Stimulated activated CD8-positive, alpha-beta memory T cell treated with anti-CD3 and anti-CD28 coated beads, Interleukin-4, amount 100 ng/mL, for 1 hour (primary cell): Measurements from ENCODE around the gene DLG2.

Source experiments
- DNase-seq, 2 donors: peaks; one replicate each; pipeline ENCODE4 v3.0.0-alpha.2; 2020; ENCODE audit warnings: low read depth in 2 of 2, low spot score in 1 of 2

Gene DLG2

GRCh38 chr11:84243629-84244263 is 1383.4 kb downstream of the DLG2 start:
- no peak for DNase-seq

DNA sequence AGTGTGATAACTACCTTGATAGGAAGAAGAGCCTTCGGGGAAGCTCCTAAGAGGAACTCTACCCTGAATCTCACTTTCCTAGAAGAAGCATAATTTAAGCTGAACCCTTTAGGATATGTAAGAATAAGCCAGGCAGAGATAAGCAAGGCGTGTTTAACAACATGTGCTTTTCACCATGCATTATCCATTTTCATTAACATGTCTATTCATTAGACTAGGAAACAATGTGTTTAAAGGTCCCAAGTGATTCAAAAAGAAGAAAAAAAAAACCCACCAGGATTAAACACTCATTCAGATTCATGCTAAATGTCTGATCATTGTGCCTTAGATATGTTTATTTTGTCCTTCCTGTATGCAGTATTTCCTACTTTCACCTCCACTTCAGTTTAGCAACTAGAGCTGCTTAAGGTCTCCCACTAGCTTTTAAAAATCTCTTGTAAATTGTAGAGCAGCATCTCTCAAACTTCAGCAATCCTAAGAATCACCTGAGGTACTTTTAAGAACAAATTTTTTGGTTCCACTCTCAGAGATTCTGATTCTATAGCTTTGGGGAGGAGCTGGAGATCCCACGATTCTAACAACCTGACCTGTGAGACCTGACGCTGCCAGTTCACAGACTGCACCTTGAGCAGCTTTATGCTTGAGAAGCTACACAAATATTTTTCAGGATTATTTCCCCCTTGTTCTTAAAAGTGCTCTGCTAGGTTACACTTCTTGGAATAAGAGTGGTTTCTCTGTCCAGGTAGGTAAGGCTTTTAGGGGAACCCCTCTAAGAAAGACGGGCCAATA is 1385.6 kb downstream of the DLG2 start:
- no peak for DNase-seq

- DNase-seq, result no peak
These were observed 1386.3 kb downstream of the DLG2 start for GRCh38 chr11:84240847-84241246.

GRCh38 chr11:84236436-84236835 is 1390.7 kb downstream of the DLG2 start:
- no peak for DNase-seq

- DNase-seq, result no peak
These were observed 1392.5 kb downstream of the DLG2 start for GRCh38 chr11:84234462-84235202.

GRCh38 chr11:84234011-84234410 is 1393.1 kb downstream of the DLG2 start:
- DNase-seq, result no peak

- no peak for DNase-seq
These were observed 1394.6 kb downstream of the DLG2 start for GRCh38 chr11:84232511-84232910.

DNA sequence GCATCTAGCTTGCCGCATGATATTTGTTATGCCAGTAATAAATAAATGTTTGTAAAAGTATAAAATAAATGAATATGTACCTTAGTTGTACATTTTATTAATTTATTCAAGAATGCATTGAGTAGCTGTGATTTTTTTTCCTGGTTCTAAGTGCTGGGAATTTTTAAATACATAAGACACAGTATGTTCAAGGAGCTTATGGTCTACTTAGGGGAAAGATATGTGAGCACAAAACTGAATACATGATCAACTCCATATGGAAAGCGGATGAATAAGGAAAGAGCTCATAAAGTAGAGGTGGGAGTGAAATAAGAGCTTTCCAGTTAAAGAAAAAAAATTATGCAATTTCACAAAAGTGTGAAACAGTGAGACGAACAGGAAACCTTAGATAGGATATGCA is 1396.7 kb downstream of the DLG2 start:
- DNase-seq, result no peak

GRCh38 chr11:84227970-84228665 is 1399.0 kb downstream of the DLG2 start:
- DNase-seq, result no peak

- no peak for DNase-seq
These were observed 1403.1 kb downstream of the DLG2 start for GRCh38 chr11:84224042-84224441.

- DNase-seq, result no peak
These were observed 1408.8 kb downstream of the DLG2 start for GRCh38 chr11:84218318-84218717.

DNA sequence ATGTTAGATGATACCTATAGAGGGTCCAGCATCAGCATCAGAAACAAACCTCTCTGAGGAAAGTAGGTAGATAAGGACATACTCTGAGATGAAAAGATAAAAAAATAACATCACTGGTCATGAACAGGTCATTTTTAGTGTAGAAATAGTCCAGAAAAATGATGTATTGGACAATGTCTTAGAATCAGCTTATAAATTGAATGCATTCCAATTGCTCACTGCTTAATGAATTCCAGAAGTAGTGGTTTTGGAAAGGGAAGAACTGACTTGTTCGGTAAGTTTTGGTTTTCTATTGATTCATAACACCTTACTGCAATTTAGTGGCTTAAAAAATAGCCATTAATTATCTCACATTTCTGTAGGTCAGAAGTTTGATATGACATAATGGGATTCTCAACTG is 1411.5 kb downstream of the DLG2 start:
- no peak for DNase-seq

- no peak for DNase-seq
These were observed 1412.6 kb downstream of the DLG2 start for GRCh38 chr11:84214557-84214956.

GRCh38 chr11:84212468-84213390 is 1414.4 kb downstream of the DLG2 start:
- DNase-seq, result no peak

- no peak for DNase-seq
These were observed 1415.2 kb downstream of the DLG2 start for GRCh38 chr11:84211896-84212295.

DNA sequence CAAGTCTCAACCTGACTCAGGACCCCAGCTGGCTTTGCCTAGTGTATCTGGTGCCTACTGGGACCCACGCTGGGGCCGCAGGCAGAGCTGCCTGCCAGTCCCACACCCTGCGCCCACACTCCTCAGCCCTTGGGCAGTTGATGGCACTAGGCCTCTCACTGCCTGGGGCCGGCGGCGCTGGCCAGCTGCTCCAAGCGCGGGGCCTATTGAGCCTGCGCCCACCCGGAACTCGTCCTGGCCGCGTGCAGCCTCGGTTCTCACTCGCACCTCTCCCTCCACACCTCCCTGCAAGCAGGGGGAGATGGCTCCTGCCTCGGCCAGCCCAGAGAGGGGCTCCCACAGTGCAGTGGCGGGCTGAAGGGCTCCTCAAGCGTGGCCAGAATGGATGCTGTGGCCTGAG is 1432.4 kb downstream of the DLG2 start:
- no peak for DNase-seq

GRCh38 chr11:84193706-84194105 is 1433.4 kb downstream of the DLG2 start:
- no peak for DNase-seq

DNA sequence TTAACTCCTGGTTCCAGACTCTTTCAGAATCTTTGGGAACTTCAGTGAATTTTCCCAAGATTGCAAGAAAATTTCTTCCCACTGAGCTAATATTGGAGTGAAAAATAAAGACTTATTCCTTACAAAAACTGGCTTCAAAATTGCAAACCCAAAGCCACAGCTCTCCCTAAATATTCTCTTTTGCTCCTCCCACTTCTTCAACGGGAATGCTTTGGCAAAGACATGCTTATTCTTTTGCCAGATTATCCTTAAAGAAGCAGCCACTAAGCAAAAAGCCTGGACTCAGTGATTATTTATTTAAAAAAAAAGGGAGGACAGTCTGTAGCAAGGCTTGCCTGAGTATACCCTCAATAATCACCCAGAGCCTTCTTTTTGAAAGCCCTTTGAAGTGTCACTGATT is 1438.6 kb downstream of the DLG2 start:
- no peak for DNase-seq

- DNase-seq, result no peak
These were observed 1454.1 kb downstream of the DLG2 start for GRCh38 chr11:84173078-84173477.

DNA sequence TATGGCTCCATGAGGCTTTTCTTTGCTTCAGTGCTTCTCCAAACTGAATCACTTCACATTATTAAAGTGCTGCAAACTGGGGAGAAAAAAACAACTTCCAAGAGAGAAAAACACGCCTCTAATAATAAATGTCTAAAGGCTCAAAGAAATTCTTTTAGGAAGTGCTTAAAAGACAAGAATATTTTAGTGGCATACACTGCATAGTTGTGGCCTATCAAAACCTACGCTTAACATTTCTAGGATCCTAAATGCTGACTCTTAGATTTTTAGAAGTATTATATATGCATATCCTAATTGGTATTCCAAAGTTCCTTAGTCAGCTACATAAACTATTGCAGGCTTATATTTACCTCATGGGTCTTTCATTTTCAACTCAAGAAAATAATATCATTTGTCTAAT is 1462.0 kb downstream of the DLG2 start:
- no peak for DNase-seq
